Astrocyte (in vitro differentiated cells and primary cell): Measurements from ENCODE around the gene AK5.
A peak's percentile ranks its signal among the peaks of the same experiment; 100 is the strongest.

Experiments used
- EZH2 ChIP-seq: IDR thresholded peaks from 2 replicates; pipeline ENCODE4 v1.6.1; 2012; ENCODE audit warnings: mild to moderate bottlenecking, low read length, inconsistent platforms; ENCODE audit not compliant: insufficient read depth
- TF ChIP-seq, protein P1 (sequence below): IDR thresholded peaks from 2 replicates; pipeline ENCODE4 v1.5.1; 2011; ENCODE audit warnings: low read depth, mild to moderate bottlenecking, inconsistent platforms, low read length, moderate library complexity; ENCODE audit not compliant: insufficient read depth

DNA sequence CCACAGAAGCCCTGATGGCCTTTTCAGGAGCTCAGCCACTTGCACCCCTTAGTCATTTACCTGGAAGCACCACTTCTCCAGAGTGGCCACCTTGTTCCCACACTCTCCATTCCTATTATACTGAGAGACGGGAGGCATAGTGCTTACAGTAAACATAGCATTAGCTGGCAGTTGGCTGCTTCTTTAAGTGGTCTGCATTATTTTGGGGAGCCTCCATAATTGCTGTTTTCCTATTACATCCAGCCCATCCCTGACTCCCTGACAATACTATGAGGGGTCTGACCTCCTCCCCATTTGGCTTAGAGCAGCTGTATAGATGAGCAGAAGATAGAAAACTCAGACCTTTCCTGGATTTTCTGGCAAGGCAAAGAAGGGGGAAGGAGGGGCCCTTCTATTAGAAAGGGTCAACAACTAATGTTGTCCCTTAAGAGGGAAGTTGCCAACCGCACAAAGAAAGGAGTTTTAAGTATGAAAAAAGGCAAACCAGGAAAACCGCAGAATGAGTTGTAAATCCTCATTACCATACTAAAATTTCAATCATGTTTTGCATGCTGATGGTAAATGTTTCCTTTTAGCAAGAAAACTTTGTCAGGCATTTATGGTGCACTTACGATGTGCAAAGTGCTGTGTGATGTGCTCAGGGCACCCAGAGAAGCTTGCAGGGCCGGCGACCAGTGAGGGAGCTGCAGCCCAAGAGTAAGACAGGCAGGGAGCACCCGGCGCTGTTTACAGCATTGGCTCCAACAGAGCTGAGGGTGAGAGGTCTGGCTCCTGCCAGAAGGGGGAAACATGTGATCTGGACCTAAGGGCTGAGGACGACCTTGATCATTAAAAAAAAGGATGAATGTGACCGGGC is 233.3 kb downstream of the AK5 start:
- TF ChIP-seq, protein P1, sequence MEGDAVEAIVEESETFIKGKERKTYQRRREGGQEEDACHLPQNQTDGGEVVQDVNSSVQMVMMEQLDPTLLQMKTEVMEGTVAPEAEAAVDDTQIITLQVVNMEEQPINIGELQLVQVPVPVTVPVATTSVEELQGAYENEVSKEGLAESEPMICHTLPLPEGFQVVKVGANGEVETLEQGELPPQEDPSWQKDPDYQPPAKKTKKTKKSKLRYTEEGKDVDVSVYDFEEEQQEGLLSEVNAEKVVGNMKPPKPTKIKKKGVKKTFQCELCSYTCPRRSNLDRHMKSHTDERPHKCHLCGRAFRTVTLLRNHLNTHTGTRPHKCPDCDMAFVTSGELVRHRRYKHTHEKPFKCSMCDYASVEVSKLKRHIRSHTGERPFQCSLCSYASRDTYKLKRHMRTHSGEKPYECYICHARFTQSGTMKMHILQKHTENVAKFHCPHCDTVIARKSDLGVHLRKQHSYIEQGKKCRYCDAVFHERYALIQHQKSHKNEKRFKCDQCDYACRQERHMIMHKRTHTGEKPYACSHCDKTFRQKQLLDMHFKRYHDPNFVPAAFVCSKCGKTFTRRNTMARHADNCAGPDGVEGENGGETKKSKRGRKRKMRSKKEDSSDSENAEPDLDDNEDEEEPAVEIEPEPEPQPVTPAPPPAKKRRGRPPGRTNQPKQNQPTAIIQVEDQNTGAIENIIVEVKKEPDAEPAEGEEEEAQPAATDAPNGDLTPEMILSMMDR = peak; percentile 10
- no peak for TF ChIP-seq EZH2
